Fibroblast of villous mesenchyme (primary cell): ENCODE data around the gene FBXO38. TPM values are rescaled to one million over a fixed set of nuclear protein-coding genes. Genes with fewer than 3 reads are reported as not detected.
A peak's percentile ranks its signal among the peaks of the same experiment; 100 is the strongest.

Experiments used
- DNase-seq: peaks from one replicate; pipeline ENCODE4 v3.0.0-alpha.2; 2010; ENCODE audit warnings: low read depth
- H3K4me3 ChIP-seq: 2 replicates; pipeline ENCODE4 v1.5.1; 2011; ENCODE audit warnings: low read depth, mild to moderate bottlenecking, low read length
- total RNA-seq: library from RNA; depleted of rRNA; stranded (reverse); fragments of >200 nt; gene quantifications from 2 replicates; pipeline ENCODE4 v1.2.3, GENCODE V29; 2012
- TF ChIP-seq, protein P1 (sequence below): IDR thresholded peaks from 2 replicates; pipeline ENCODE4 v1.5.1; 2012; ENCODE audit warnings: low read depth, mild to moderate bottlenecking, low read length; ENCODE audit not compliant: insufficient read depth

The FBXO38 gene
- total RNA-seq, 1 donor: 74.7 TPM

DNA sequence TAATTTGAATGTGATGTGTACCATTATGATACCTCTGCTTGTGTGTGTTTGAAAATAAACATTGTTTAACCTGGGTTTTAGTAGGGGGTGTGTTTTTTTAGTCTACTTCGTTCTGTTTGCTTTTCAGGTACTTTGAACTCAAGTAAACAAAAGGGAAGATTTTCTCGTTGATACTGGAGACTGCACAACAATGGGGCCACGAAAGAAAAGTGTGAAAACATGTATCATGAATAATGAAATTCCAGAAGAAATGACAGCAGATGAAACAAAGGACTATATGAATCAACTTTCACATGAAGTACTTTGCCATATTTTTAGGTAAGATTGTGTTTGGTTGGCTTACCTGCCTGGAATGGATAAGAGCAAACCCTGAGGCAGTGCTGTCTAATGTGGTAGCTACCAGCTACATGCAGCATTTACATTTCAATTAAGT lies 10.8 kb downstream of the FBXO38 start:
- no peak overlapping the region for H3K4me3 ChIP-seq
- DNase-seq: no peak
- TF ChIP-seq, protein P1, sequence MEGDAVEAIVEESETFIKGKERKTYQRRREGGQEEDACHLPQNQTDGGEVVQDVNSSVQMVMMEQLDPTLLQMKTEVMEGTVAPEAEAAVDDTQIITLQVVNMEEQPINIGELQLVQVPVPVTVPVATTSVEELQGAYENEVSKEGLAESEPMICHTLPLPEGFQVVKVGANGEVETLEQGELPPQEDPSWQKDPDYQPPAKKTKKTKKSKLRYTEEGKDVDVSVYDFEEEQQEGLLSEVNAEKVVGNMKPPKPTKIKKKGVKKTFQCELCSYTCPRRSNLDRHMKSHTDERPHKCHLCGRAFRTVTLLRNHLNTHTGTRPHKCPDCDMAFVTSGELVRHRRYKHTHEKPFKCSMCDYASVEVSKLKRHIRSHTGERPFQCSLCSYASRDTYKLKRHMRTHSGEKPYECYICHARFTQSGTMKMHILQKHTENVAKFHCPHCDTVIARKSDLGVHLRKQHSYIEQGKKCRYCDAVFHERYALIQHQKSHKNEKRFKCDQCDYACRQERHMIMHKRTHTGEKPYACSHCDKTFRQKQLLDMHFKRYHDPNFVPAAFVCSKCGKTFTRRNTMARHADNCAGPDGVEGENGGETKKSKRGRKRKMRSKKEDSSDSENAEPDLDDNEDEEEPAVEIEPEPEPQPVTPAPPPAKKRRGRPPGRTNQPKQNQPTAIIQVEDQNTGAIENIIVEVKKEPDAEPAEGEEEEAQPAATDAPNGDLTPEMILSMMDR: no peak

DNA sequence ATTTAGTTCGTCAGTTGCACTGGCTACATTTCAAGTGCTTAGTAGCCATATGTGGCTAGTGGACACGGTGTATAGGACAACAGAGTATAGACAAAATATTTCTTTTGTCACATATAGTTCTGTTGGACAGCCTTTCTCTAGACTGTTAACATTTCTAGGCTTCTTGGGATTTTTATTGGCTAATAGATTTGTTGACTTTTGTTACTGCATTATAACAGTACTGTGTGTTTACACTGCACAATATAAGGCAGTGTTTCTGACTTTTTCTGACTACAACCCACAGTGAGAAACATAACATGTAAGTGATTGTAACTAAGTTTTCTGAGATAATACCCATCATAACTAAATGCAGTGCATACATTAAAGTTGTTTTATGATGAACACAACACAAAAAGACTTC lies 11.3 kb downstream of the FBXO38 start:
- TF ChIP-seq, protein P1: no peak
- DNase-seq: no peak
- no peak overlapping the region for H3K4me3 ChIP-seq

DNA sequence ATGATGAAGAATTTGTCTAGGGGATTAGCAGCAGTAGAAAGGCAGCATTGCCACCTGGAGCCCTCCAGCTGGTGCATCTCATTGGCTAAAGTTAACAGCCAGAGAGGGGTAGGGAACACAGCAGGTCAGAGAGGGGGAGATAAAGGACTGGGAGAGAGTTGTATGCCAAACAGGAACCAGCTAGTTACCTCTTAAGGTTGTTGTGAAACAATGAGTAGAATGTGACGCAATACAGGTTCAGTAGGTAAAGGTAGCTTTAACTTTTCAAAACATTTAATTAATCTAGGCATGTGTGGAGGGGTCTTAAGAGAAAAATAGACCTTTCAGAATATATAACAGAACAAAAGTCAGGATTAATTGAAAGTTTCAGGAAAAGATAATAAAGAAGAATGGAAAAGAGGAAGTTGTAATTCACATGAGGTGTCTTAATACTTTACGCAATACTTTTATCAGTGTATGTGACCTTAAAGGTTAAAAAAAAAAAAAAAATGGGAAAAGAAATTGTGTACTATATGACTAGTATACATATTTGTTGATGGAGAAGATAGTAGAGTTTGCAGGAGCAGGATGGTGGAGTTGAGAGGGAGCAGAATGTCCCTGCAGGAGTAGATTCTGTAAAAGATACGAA lies 14.3 kb downstream of the FBXO38 start:
- no peak for DNase-seq
- TF ChIP-seq, protein P1: no peak

DNA sequence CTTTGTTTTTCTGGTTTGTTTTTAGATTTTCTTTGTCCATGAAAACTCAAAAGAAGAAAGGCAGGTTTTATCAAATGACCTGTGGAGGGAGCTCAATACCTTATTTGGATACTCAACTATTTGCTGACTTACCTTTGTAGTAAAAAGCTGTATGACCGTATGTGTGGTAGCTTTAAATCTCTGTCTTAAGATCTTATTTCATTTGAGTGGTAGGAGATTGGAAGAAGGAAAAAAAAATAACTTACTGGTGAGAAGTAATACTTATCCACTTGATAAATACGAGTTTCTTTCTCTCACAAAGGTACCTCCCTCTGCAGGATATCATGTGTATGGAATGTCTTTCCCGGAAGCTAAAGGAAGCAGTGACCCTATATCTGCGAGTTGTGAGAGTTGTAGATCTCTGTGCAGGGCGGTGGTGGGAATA lies 15.0 kb downstream of the FBXO38 start:
- TF ChIP-seq, protein P1: no peak
- H3K4me3 ChIP-seq: no peak overlapping the region
- DNase-seq: no peak

More for the DNA sequence above, 14.3 kb downstream of the FBXO38 start:
- H3K4me3 ChIP-seq: no peak overlapping the region

DNA sequence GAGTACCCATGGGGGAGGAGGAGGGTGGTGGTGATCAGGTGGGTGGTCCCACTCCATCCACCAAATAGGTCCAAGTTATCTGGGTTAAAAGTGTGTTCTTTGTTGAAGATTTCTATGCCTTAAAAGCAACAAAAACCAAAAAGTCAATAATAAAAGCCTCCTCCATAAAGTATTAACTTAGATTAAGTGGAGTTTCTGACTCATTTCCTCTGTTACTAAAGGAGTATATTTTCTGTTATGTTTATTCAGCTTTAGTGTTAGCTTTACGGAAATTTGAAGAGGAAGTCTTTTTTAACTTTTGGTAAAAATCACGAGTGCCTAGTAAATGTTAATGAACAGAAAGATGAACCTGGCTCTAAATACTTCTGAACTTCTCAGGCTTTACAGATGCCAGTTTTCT lies 17.8 kb downstream of the FBXO38 start:
- TF ChIP-seq, protein P1: no peak
- DNase-seq: peak; percentile 38

DNA sequence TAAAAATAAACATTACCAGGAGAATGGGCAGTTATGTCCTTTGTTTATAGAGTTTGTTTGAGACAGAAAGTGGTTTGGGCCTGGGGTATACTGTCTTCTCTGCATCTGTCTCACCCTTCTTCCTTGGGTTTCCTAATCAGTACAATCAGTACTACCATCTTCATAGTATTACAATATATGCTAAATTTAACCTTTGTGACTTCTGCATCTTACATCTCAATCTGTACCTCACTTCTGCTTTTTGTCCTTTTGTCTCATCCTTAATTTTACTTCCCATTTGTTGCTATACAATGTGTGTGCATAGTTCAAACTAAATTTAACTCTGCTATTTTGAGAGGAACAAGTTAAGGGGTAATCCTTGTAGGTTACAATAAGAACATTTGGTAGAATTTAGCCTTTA lies 19.6 kb downstream of the FBXO38 start:
- H3K4me3 ChIP-seq: no peak overlapping the region
- DNase-seq: no peak

More for the DNA sequence above, 17.8 kb downstream of the FBXO38 start:
- H3K4me3 ChIP-seq: no peak overlapping the region

More for the DNA sequence above, 19.6 kb downstream of the FBXO38 start:
- TF ChIP-seq, protein P1: no peak
